IMR-90 (cell line): ENCODE data around the gene LRRFIP1. TPM values are rescaled to one million over a fixed set of nuclear protein-coding genes. Genes with fewer than 3 reads are reported as not detected.

Source experiments
- ATAC-seq: fragments of 200-7000 bp; cut with Tn5 transposase; 2 replicates; pipeline ENCODE4 v1.9.1; 2020; ENCODE audit warnings: low read depth, mild to moderate bottlenecking, moderate library complexity
- BruUV-seq: library from RNA; stranded (reverse); fragments of 400-500 nt; replicated peaks from 2 replicates; lab custom pipeline; 2021; lab: Mats Ljungman, UMichigan
- CTCF ChIA-PET: fragments of 300-600 bp; formaldehyde crosslinking; extraction: SDS; loops from one replicate; lab custom pipeline; 2021; ENCODE audit warnings: antibody characterized with exemption; lab: Yijun Ruan, JAX
- POLR2A ChIA-PET: fragments of 300-600 bp; sonication (Branson Sonifier 250); formaldehyde crosslinking; loops from one replicate; lab custom pipeline; 2022; ENCODE audit warnings: antibody characterized with exemption; ENCODE audit not compliant: unreplicated experiment; lab: Charles Lee
- DNase-seq: peaks from one replicate; pipeline ENCODE4 v3.0.0; 2013
- H2AFZ ChIP-seq: replicated peaks from 2 replicates; pipeline ENCODE3; 2013; ENCODE audit warnings: low read length, mild to moderate bottlenecking; ENCODE audit not compliant: poor library complexity
- H2AK5ac ChIP-seq: 2 replicates; pipeline ENCODE4 v1.6.1; 2013; ENCODE audit warnings: low read depth, low read length, inconsistent platforms
- H2AK9ac ChIP-seq: replicated peaks from 2 replicates; pipeline ENCODE3; 2013; ENCODE audit warnings: mild to moderate bottlenecking, low read depth, low read length, moderate library complexity; ENCODE audit not compliant: poor library complexity
- H2BK120ac ChIP-seq: 2 replicates; pipeline ENCODE4 v1.6.1; 2013; ENCODE audit warnings: low read depth, low read length, inconsistent platforms
- H2BK15ac ChIP-seq: 3 replicates; pipeline ENCODE4 v1.6.1; 2013; ENCODE audit warnings: low read depth, low read length, inconsistent platforms
- H2BK20ac ChIP-seq: 2 replicates; pipeline ENCODE4 v1.6.1; 2013; ENCODE audit warnings: low read depth, mild to moderate bottlenecking, inconsistent platforms, low read length, moderate library complexity
- H2BK5ac ChIP-seq: 2 replicates; pipeline ENCODE4 v1.6.1; 2013; ENCODE audit warnings: mild to moderate bottlenecking, low read depth, low read length, inconsistent platforms; ENCODE audit not compliant: poor library complexity, severe bottlenecking
- H3K14ac ChIP-seq: replicated peaks from 2 replicates; pipeline ENCODE4 v1.6.1; 2013; ENCODE audit warnings: low read depth, low read length, inconsistent platforms
- H3K18ac ChIP-seq: 2 replicates; pipeline ENCODE4 v1.6.1; 2013; ENCODE audit warnings: low read depth, low read length, control low read depth
- H3K23ac ChIP-seq: 2 replicates; pipeline ENCODE4 v1.6.1; 2013; ENCODE audit warnings: low read depth, low read length, inconsistent platforms
- H3K27ac ChIP-seq: 2 replicates; pipeline ENCODE4 v1.5.1; 2013; ENCODE audit warnings: mild to moderate bottlenecking, control low read depth, low read length; ENCODE audit not compliant: insufficient read depth
- H3K27me3 ChIP-seq: 2 replicates; pipeline ENCODE4 v1.6.1; 2013; ENCODE audit warnings: low read length; ENCODE audit not compliant: control insufficient read depth, insufficient read depth
- H3K36me3 ChIP-seq: 2 replicates; pipeline ENCODE4 v1.6.1; 2013; ENCODE audit warnings: low read length, mixed read lengths; ENCODE audit not compliant: control insufficient read depth, insufficient read depth
- H3K4ac ChIP-seq: 2 replicates; pipeline ENCODE4 v1.6.1; 2013; ENCODE audit warnings: low read depth, low read length, inconsistent platforms
- H3K4me1 ChIP-seq: 2 replicates; pipeline ENCODE4 v1.6.1; 2013; ENCODE audit warnings: low read length, mixed read lengths; ENCODE audit not compliant: control insufficient read depth, insufficient read depth
- H3K4me2 ChIP-seq: 2 replicates; pipeline ENCODE4 v1.6.1; 2013; ENCODE audit warnings: low read depth, mild to moderate bottlenecking, control low read depth, low read length, moderate library complexity
- H3K4me3 ChIP-seq: 2 replicates; pipeline ENCODE4 v1.5.1; 2013; ENCODE audit warnings: low read depth, mild to moderate bottlenecking, control low read depth, low read length, moderate library complexity; ENCODE audit not compliant: insufficient read depth
- H3K56ac ChIP-seq: 2 replicates; pipeline ENCODE4 v1.6.1; 2013; ENCODE audit warnings: low read length, inconsistent platforms; ENCODE audit not compliant: insufficient read depth; ENCODE audit errors: extremely low read depth
- H3K79me1 ChIP-seq, 2 experiments: 2 replicates each; pipeline ENCODE4 v1.6.1; 2013; ENCODE audit warnings: low read length in 2 of 2, inconsistent platforms in 1 of 2, low read depth in 1 of 2
- H3K9ac ChIP-seq: 2 replicates; pipeline ENCODE4 v1.6.1; 2013; ENCODE audit warnings: low read depth, low read length, control low read depth
- H3K9me1 ChIP-seq: 2 replicates; pipeline ENCODE4 v1.6.1; 2013; ENCODE audit warnings: low read length, inconsistent platforms; ENCODE audit not compliant: insufficient read depth
- H3K9me3 ChIP-seq: 2 replicates; pipeline ENCODE4 v1.6.1; 2013; ENCODE audit warnings: low read length; ENCODE audit not compliant: control insufficient read depth, insufficient read depth
- H4K20me1 ChIP-seq: 2 replicates; pipeline ENCODE4 v1.6.1; 2013; ENCODE audit warnings: low read length, inconsistent platforms; ENCODE audit not compliant: insufficient read depth
- H4K5ac ChIP-seq: 2 replicates; pipeline ENCODE4 v1.6.1; 2013; ENCODE audit warnings: mild to moderate bottlenecking, low read depth, low read length, control low read depth
- H4K8ac ChIP-seq, 2 experiments: 2 replicates each; pipeline ENCODE4 v1.6.1; 2013; ENCODE audit warnings: low read depth in 2 of 2, low read length in 2 of 2, control low read depth in 1 of 2, inconsistent platforms in 1 of 2
- H4K91ac ChIP-seq: 2 replicates; pipeline ENCODE4 v1.6.1; 2013; ENCODE audit warnings: low read depth, low read length, inconsistent platforms; ENCODE audit not compliant: insufficient read depth
- CEBPB ChIP-seq: IDR thresholded peaks from 2 replicates; pipeline ENCODE4 v1.6.1; 2012; ENCODE audit warnings: low read depth, low read length, improper control_type of control experiment
- CHD1 ChIP-seq: IDR thresholded peaks from 2 replicates; pipeline ENCODE4 v1.6.1; 2012; ENCODE audit warnings: low read depth, low read length, improper control_type of control experiment
- MAFK ChIP-seq: IDR thresholded peaks from 2 replicates; pipeline ENCODE4 v1.6.1; 2012; ENCODE audit warnings: low read depth, low read length, improper control_type of control experiment
- MAZ ChIP-seq: IDR thresholded peaks from 2 replicates; pipeline ENCODE4 v1.6.1; 2012; ENCODE audit warnings: low read depth, mild to moderate bottlenecking, low read length, improper control_type of control experiment, moderate library complexity, borderline replicate concordance
- MXI1 ChIP-seq: IDR thresholded peaks from 2 replicates; pipeline ENCODE4 v1.6.1; 2012; ENCODE audit warnings: low read depth, mild to moderate bottlenecking, low read length, moderate library complexity, borderline replicate concordance
- POLR2A ChIP-seq: IDR thresholded peaks from 2 replicates; pipeline ENCODE4 v1.6.1; 2012; ENCODE audit warnings: mild to moderate bottlenecking, low read depth, low read length
- RAD21 ChIP-seq: IDR thresholded peaks from 2 replicates; pipeline ENCODE4 v1.6.1; 2012; ENCODE audit warnings: low read length, improper control_type of control experiment
- SMC3 ChIP-seq: fragments of 150-350 bp; IDR thresholded peaks from 2 replicates; pipeline ENCODE4 v1.6.1; 2016; ENCODE audit warnings: low read depth, mild to moderate bottlenecking, antibody characterized with exemption, low read length, moderate library complexity
- WGBS, 2 experiments: methylation state at CpG; one replicate each; pipeline versions ENCODE4 v1.1.5 to v1.1.7; 2013; ENCODE audit warnings: missing lambda C conversion rate in 2 of 2; ENCODE audit not compliant: insufficient read length in 1 of 2; ENCODE audit errors: extremely low coverage in 2 of 2; 5-methylcytosine and 5-hydroxymethylcytosine counted together
- dilution Hi-C: fragments of 300-500 bp; cut with HindIII; formaldehyde crosslinking; loops from one replicate; pipeline ENCODE4 v1.14.3; 2018; ENCODE audit warnings: low sequenced_read_pairs; ENCODE audit not compliant: unreplicated experiment
- in situ Hi-C: fragments of 300-500 bp; cut with MboI; formaldehyde crosslinking; loops from 3 replicates; pipeline ENCODE4 v1.14.3; 2019; ENCODE audit warnings: low sequenced_read_pairs, inconsistent platforms, mixed read lengths
- intact Hi-C: fragments of 100-400 bp; cut with micrococcal nuclease; formaldehyde crosslinking; loops from 2 replicates; pipeline ENCODE4 v1.10.0; 2022
- polyA plus RNA-seq, 3 experiments: library from polyadenylated mRNA; depleted of rRNA; stranded (reverse); fragments of >200 nt; gene quantifications; 2 replicates each; pipeline ENCODE4 v1.2.3, GENCODE V29; 2012; ENCODE audit warnings: low replicate concordance in 1 of 3
- total RNA-seq: library from RNA; depleted of rRNA; stranded (reverse); fragments of >200 nt; gene quantifications from 2 replicates; pipeline ENCODE4 v1.2.3, GENCODE V29; 2012
- TF ChIP-seq, protein P1 (sequence below): fragments of 150-350 bp; IDR thresholded peaks from 2 replicates; pipeline ENCODE4 v1.6.1; 2016; ENCODE audit warnings: low read depth, mild to moderate bottlenecking, low read length, moderate library complexity, borderline replicate concordance

LRRFIP1 gene
- total and polyA plus RNA-seq, 2 of the 4 experiments (the other 2 are of a cell fraction), result 52.2 to 54.4 TPM

DNA sequence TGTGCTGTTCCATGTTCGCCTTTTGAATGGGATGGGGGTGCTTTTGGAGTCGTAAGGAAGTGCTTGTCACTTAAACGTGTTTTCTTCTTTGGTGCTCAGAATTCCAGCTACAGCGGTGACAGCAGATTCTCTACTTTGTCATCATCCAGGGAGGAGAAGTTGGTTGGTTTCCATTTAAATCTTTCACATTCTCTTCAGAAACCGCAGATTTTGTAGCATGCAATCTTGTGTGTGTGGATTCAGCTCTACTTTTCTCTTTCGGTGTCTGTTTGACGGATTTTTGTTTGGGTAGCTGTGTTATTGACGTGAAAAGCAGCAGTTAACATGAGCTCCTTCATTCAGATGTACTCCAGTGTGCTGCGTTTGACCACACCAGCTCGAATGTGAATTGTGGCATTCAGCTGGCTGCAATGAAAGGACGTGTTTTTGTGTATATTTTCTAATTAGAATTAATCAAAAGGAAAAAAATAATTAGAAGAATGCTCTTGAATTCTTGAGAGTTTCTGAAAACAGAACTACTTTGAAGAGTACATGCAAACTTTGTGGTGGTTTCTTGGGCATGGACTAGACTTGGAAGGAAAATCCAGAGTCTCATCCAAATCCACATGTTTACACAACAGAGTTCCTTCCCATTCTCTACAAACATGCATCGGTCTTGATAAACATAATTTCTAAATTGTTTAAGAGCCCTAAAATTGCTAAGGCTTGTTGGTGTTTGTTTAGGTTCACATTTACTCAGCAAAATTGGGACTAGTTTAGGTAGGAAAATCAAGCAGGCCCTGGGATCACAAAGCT is 102.5 kb downstream of the LRRFIP1 start:
- 0 out of 2 replicates have a peak overlapping the region, but pooled peaks have one; percentile 40 for H3K4ac ChIP-seq
- H3K4me3 ChIP-seq, result no peak overlapping the region
- peaks cover 60% of the 10 kb centered on the region for H4K20me1 ChIP-seq
- BruUV-seq, result no TSS peak
- H4K8ac ChIP-seq, result no peak overlapping the region
- H3K9me3 ChIP-seq, result no peaks in the 10 kb centered on the region
- WGBS, 2 experiments, result 89% methylated on average over 5 of the region's 12 CpGs; no CpG with 5 or more reads in 1 of the 2 experiments
- H3K36me3 ChIP-seq, result peaks cover under 1% of the 10 kb centered on the region
- H3K27ac ChIP-seq, result peak overlapping the region; percentile 38; the same call in 1 of the 2 replicates
- H4K91ac ChIP-seq, result no peak overlapping the region
- H3K56ac ChIP-seq, result no peak overlapping the region
- H3K23ac ChIP-seq, result no peak overlapping the region
- no peak overlapping the region for H2AK9ac ChIP-seq
- peaks cover 26% of the 10 kb centered on the region for H3K4me1 ChIP-seq
- ATAC-seq (no peak), DNase-seq (no peak)
- H3K14ac ChIP-seq, result no peak overlapping the region
- H3K9ac ChIP-seq, result no peak overlapping the region
- no peak overlapping the region for H2AFZ ChIP-seq
- H2BK5ac ChIP-seq, result no peak overlapping the region
- intact Hi-C loops (loop anchor here (5.0 kb wide), 1 partner anchor 38 kb away; no protein-coding TSS in a partner anchor), in situ Hi-C loops (loop anchor here (25.0 kb wide), 1 partner anchor 618 kb away; no protein-coding TSS in a partner anchor), dilution Hi-C loops (no loop called here)
- H3K79me1 ChIP-seq, result peaks cover 26 to 88% of the 10 kb centered on the region in 2 experiments
- ChIA-PET CTCF (no interaction called here), POLR2A (no interaction called here)
- no peak overlapping the region for H4K5ac ChIP-seq
- no peak overlapping the region; the same call in 1 of the 2 replicates for H2AK5ac ChIP-seq
- peaks cover 29% of the 10 kb centered on the region for H3K9me1 ChIP-seq
- no peak overlapping the region for H3K4me2 ChIP-seq
- H3K27me3 ChIP-seq, result no peaks in the 10 kb centered on the region
- TF ChIP-seq POLR2A (no peak), RAD21 (no peak), MAZ (no peak), CHD1 (no peak), MXI1 (no peak), SMC3 (no peak), MAFK (no peak), CEBPB (no peak)
- TF ChIP-seq, protein P1, sequence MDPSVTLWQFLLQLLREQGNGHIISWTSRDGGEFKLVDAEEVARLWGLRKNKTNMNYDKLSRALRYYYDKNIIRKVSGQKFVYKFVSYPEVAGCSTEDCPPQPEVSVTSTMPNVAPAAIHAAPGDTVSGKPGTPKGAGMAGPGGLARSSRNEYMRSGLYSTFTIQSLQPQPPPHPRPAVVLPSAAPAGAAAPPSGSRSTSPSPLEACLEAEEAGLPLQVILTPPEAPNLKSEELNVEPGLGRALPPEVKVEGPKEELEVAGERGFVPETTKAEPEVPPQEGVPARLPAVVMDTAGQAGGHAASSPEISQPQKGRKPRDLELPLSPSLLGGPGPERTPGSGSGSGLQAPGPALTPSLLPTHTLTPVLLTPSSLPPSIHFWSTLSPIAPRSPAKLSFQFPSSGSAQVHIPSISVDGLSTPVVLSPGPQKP, result no peak
- H2BK20ac ChIP-seq, result no peak overlapping the region
- no peak overlapping the region; the same call in 2 of the 3 replicates for H2BK15ac ChIP-seq
- H3K18ac ChIP-seq, result no peak overlapping the region
- no peak overlapping the region; the same call in 1 of the 2 replicates for H2BK120ac ChIP-seq
